ENCODE data around the gene ATR.

ATR gene

DNA sequence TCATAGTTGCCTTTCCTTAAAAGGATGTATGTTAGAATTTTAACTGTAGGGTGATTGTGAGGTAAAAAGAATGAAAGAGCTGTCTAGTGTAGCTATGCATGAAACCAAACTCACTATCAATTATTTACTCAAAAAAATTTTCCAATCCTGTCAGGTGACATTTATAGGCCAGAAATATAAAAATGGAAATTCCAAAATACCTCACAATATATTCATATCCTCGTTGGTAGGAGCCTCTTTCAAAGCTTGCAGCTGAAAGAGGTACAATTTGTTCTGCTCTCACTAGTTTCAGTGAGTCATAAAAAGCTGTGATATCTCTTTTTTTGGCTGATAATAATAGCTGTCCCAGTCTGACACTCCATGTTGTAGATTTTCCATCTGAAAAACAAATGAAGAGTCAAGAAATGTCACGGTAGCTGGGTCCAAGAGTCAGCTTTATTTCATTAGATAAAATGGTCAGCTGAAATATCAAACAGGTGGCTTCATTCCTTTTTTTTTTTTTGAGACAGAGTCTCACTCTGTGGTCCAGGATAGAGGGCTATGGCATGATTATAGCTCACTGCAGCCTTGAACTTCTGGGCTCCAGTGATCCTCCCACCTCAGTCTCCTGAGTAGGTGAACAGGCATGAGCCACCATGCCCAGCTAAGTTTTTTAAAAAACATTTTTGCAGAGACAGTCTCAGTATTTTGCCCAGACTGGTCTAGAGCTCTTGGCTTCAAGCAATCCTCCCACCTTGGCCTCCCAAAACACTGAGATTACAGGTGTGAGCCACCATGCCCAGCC, 79.9 kb downstream of the ATR start:
- no peak overlapping the region for H3K4me3 ChIP-seq (ENCODE audit: low read length)
- DNase-seq (ENCODE audit: low read depth) = no peak
- TF ChIP-seq, protein P1, sequence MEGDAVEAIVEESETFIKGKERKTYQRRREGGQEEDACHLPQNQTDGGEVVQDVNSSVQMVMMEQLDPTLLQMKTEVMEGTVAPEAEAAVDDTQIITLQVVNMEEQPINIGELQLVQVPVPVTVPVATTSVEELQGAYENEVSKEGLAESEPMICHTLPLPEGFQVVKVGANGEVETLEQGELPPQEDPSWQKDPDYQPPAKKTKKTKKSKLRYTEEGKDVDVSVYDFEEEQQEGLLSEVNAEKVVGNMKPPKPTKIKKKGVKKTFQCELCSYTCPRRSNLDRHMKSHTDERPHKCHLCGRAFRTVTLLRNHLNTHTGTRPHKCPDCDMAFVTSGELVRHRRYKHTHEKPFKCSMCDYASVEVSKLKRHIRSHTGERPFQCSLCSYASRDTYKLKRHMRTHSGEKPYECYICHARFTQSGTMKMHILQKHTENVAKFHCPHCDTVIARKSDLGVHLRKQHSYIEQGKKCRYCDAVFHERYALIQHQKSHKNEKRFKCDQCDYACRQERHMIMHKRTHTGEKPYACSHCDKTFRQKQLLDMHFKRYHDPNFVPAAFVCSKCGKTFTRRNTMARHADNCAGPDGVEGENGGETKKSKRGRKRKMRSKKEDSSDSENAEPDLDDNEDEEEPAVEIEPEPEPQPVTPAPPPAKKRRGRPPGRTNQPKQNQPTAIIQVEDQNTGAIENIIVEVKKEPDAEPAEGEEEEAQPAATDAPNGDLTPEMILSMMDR (IDR thresholded peaks at IDR 0.05; ENCODE audit: insufficient read depth, low read depth, low read length, missing control alignments) = no peak

DNA sequence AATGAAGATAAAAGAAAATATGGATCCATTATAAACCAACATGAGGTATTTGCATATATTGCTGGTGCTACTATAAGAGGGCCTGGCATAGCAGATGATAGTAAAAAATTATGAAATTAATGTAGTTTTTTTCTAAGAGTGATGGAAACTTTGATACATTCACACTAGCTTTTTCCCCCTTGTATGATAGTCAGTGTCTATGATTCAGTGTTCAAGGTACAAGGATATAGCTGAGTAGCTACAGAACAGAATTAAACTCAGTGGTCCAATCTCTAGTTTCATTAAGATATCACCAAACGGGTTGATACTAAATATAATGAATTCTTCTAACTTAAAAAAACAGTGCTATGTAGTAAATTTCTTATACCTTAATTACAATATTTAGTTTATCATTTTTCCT, 80.8 kb downstream of the ATR start:
- DNase-seq (ENCODE audit: low read depth) = no peak
- no peak overlapping the region for H3K4me3 ChIP-seq (ENCODE audit: low read length)
- TF ChIP-seq, protein P1 (IDR thresholded peaks at IDR 0.05; ENCODE audit: insufficient read depth, low read depth, low read length, missing control alignments) = no peak

DNA sequence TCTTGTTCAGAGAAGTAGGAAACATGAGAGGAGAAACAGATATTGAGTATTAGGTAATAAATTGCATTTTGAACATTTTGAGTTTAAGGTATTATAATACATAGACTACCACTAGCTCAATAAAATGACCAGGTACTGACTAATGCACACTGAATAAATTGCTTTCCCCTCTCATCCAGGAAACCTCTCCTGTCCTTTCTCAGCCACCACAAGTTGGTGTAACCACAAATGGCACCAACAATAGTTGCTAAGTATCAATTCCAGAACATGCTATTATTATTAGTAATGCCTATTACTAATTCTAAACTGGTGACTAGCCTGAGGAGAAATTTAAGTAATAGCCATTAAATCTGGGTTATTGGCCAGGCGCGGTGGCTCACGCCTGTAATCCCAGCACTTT, 83.4 kb downstream of the ATR start:
- peak; percentile 18 for DNase-seq (ENCODE audit: low read depth)
- TF ChIP-seq, protein P1 (IDR thresholded peaks at IDR 0.05; ENCODE audit: insufficient read depth, low read depth, low read length, missing control alignments) = no peak
- no peak overlapping the region for H3K4me3 ChIP-seq (ENCODE audit: low read length)

DNA sequence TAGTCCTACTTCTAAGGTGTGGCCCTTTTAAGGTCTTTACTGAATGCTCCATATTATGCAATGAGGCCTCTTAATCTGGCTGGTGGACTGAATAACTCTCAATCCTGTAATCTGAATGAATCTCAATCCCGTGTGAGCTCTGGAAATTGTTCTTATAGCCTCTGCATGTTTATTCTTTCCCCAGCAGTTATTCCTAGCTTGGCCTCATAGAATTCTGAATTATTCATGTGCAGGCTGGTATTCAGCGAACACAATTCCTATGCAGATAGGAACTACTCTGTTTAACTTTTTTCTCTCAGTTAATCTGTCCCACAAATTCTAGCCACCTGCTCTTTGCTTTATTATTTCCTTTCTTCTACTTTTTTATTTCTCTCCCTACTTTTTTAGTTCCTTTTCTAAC, 86.3 kb downstream of the ATR start:
- no peak for DNase-seq (ENCODE audit: low read depth)
- TF ChIP-seq, protein P1 (IDR thresholded peaks at IDR 0.05; ENCODE audit: insufficient read depth, low read depth, low read length, missing control alignments) = no peak
- no peak overlapping the region for H3K4me3 ChIP-seq (ENCODE audit: low read length)

- TF ChIP-seq, protein P1 (IDR thresholded peaks at IDR 0.05; ENCODE audit: insufficient read depth, low read depth, low read length, missing control alignments) = no peak
- H3K4me3 ChIP-seq (ENCODE audit: low read length) = no peak overlapping the region
- DNase-seq (ENCODE audit: low read depth) = no peak
Measured at GRCh38 chr3:142489572-142490323, 88.8 kb downstream of the ATR start.

DNA sequence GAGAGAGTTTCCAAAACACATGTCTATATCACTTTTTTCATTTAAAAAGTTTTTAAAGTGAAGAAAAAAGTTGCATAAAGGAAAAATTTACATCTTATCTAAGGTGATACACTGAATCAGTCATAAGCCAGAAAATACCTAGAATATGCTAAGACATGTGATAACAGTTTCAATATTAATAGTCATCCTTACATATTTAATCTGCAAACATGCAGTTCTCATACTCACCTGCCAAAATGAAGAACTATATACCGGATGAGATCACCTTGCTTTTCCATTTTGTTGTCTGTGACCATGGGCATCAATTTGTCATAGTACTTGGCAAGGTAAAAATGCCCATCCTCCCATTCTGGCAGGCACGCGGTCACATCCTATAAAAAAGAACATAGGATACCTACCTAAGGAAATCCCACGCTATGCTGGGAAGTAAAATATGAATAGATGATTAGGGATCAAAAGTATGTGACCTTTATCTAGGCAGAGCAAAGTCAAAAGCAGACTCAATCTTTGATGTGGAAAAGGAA, 93.6 kb downstream of the ATR start:
- no peak overlapping the region for H3K4me3 ChIP-seq (ENCODE audit: low read length)
- TF ChIP-seq, protein P1 (IDR thresholded peaks at IDR 0.05; ENCODE audit: insufficient read depth, low read depth, low read length, missing control alignments) = no peak
- DNase-seq (ENCODE audit: low read depth) = no peak
